Smooth muscle cell of bladder (primary cell): Measurements from ENCODE around the gene CCDC91. TPM values are rescaled to one million over a fixed set of nuclear protein-coding genes. Genes with fewer than 3 reads are reported as not detected.

Experiments
- total RNA-seq: library from RNA; depleted of rRNA; stranded (reverse); fragments of >200 nt; gene quantifications from 2 replicates; pipeline ENCODE4 v1.2.3, GENCODE V29; 2014

The CCDC91 gene, protein sequence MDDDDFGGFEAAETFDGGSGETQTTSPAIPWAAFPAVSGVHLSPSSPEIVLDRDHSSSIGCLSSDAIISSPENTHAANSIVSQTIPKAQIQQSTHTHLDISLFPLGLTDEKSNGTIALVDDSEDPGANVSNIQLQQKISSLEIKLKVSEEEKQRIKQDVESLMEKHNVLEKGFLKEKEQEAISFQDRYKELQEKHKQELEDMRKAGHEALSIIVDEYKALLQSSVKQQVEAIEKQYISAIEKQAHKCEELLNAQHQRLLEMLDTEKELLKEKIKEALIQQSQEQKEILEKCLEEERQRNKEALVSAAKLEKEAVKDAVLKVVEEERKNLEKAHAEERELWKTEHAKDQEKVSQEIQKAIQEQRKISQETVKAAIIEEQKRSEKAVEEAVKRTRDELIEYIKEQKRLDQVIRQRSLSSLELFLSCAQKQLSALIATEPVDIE
- total RNA-seq = 25.6 and 26.4 TPM in 2 replicates

DNA sequence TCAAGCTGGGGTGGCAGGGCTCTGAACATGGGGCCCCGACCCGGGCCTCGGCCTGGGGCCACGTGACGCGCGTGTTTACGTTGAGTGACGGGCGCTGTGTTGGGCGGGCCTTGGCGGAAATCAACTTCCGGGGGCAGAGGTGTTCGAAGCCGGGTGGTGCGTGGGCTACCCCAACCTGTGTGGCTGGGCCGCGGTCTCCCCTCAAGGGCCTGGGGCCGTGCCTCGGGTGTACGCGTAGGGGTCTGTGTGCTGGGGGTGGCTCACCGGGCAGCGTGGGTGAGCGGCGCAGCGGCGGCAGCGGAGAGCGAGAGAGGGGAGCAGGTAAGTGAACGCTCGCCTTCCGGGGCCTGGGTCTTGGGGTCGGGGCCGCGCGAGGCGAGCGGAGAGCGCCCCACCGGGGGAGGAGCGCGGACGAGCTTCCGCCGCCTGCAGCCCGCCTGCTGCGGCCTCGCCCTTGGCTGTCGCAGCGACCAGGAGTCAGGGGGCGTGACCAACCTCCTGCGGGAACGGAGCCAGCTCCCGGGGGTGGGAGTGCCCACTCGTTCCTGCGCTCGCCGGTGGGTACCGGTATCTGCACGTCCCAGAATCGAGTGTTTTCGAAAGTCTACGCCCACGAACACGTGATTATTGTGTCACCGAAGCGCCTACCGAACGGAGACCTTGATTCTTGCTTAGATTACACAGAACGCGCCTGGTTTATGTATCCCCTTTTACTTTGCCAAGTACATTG lies at the start of gene CCDC91:
CCDC91 (plus strand) TSS at position 136 of the 730 bp plus-strand sequence. CDS start 66,760 bp downstream, outside the sequence.

Other genes starting within 250 kb of the CCDC91 start
- 2.0 and 17.8 TPM in 2 replicates for gene PTHLH, start 217.7 kb upstream of the CCDC91 start, total RNA-seq